Upper lobe of left lung (tissue), 6 donors: ENCODE results near the gene FXYD6. TPM values are rescaled to one million over a fixed set of nuclear protein-coding genes. Genes with fewer than 3 reads are reported as not detected.
A peak's percentile ranks its signal among the peaks of the same experiment; 100 is the strongest.

Source experiments
- ATAC-seq, 2 donors: fragments of 200-7000 bp; cut with Tn5 transposase; one replicate each; pipeline ENCODE4 v1.9.1; 2022; ENCODE audit warnings: mild to moderate bottlenecking in 2 of 2, moderate library complexity in 2 of 2; ENCODE audit not compliant: low FRiP score in 2 of 2
- DNase-seq, 2 donors: peaks; one replicate each; pipeline ENCODE4 v3.0.0-alpha.2; 2019 to 2020
- H3K27ac ChIP-seq, 4 donors: fragments of 200-600 bp; sonication (generic); one replicate each; pipeline ENCODE4 v1.5.1; 2016 to 2019
- H3K27me3 ChIP-seq, 4 donors: fragments of 200-600 bp; sonication (generic); one replicate each; pipeline ENCODE4 v1.5.1; 2017 to 2019
- H3K36me3 ChIP-seq, 4 donors: fragments of 200-600 bp; sonication (generic); one replicate each; pipeline ENCODE4 v1.5.1; 2016 to 2019
- H3K4me1 ChIP-seq, 4 donors: fragments of 200-600 bp; sonication (generic); one replicate each; pipeline ENCODE4 v1.5.1; 2018 to 2019
- H3K4me3 ChIP-seq, 4 donors: fragments of 200-600 bp; sonication (generic); one replicate each; pipeline ENCODE4 v1.5.1; 2017 to 2019; ENCODE audit warnings: mild to moderate bottlenecking in 2 of 4, moderate library complexity in 1 of 4
- H3K9me3 ChIP-seq, 4 donors: fragments of 200-600 bp; sonication (generic); one replicate each; pipeline ENCODE4 v1.5.1; 2018 to 2019
- CTCF ChIP-seq, 6 experiments: fragments of 450-650 bp in 4 of 6; fragments of 200-600 bp in 2 of 6; sonication (generic) in 2 of 6; IDR thresholded peaks; one replicate each; pipeline ENCODE4 v1.5.1; 2016 to 2019; ENCODE audit warnings: antibody characterized with exemption in 6 of 6
- EP300 ChIP-seq, 4 donors: sonication (generic); formaldehyde crosslinking; IDR thresholded peaks; one replicate each; pipeline ENCODE4 v1.5.1; 2017; ENCODE audit warnings: antibody characterized with exemption in 4 of 4, control low read depth in 2 of 4
- POLR2A ChIP-seq, 4 donors: fragments of 450-650 bp; IDR thresholded peaks; one replicate each; pipeline ENCODE4 v1.5.1; 2016 to 2017; ENCODE audit warnings: antibody characterized with exemption in 4 of 4, mild to moderate bottlenecking in 2 of 4
- POLR2AphosphoS5 ChIP-seq, 2 donors: sonication (generic); formaldehyde crosslinking; IDR thresholded peaks; one replicate each; pipeline ENCODE4 v1.5.1; 2017; ENCODE audit warnings: antibody characterized with exemption in 2 of 2
- WGBS, 2 donors: methylation state at CpG; one replicate each; pipeline ENCODE4 v1.1.5; 2017 to 2018; 5-methylcytosine and 5-hydroxymethylcytosine counted together
- total RNA-seq, 6 donors: library from RNA; depleted of rRNA in 4 of 6; stranded (reverse); fragments of >200 nt in 4 of 6; gene quantifications; one replicate each; pipeline versions ENCODE4 v1.1.0 to v1.2.1, GENCODE V29; 2016 to 2021
- donor health status: DM: no; HTN: no; CAD: no; lungs with moderate emphysema.
- donor health status: DM: no; HTN: yes; CAD: no; lungs with severe emphysema.

Gene FXYD6
- total RNA-seq, 6 donors from 2014 or later = 16.2 to 61.4 (median 33.8) TPM

- H3K36me3 ChIP-seq = peaks cover 0 to 2% (median 0%) of the 10 kb centered on the region in 4 donors
- ATAC-seq (no peak), DNase-seq (peak; percentile 19 to 44)
- WGBS, 2 donors = 86 to 93% methylated on average over 14 to 16 of the region's 17 CpGs
- no peak overlapping the region for H3K27ac ChIP-seq
- H3K27me3 ChIP-seq = no peaks in the 10 kb centered on the region
- no peak overlapping the region for H3K4me3 ChIP-seq
- H3K9me3 ChIP-seq = no peaks in the 10 kb centered on the region
- TF ChIP-seq POLR2AphosphoS5 (IDR thresholded peaks at IDR 0.05) (no peak), POLR2A (IDR thresholded peaks at IDR 0.05) (no peak), EP300 (IDR thresholded peaks at IDR 0.05) (no peak), CTCF (IDR thresholded peaks at IDR 0.05) (no peak)
- peaks cover 3 to 11% (median 5%) of the 10 kb centered on the region in 4 donors for H3K4me1 ChIP-seq
Measured at GRCh38 chr11:117908109-117908895, 31.8 kb upstream of the FXYD6 start.

GRCh38 chr11:117907276-117908108 lies 31.0 kb upstream of the FXYD6 start:
- H3K27ac ChIP-seq = no peak overlapping the region
- DNase-seq (peak; percentile 72 to 95), ATAC-seq (peak; percentile 86 to 98)
- peak in 1 of 2 donors; percentile 60 for TF ChIP-seq POLR2AphosphoS5 (IDR thresholded peaks at IDR 0.05)
- peak in 1 of 4 donors; percentile 38 for TF ChIP-seq POLR2A (IDR thresholded peaks at IDR 0.05)
- TF ChIP-seq CTCF (IDR thresholded peaks at IDR 0.05) = no peak
- no peak for TF ChIP-seq EP300 (IDR thresholded peaks at IDR 0.05)
- no peaks in the 10 kb centered on the region for H3K27me3 ChIP-seq
- H3K9me3 ChIP-seq = no peaks in the 10 kb centered on the region
- peaks cover 0 to 2% (median 0%) of the 10 kb centered on the region in 4 donors for H3K36me3 ChIP-seq
- peaks cover 3 to 11% (median 5%) of the 10 kb centered on the region in 4 donors for H3K4me1 ChIP-seq
- WGBS, 2 donors = 45 to 52% methylated on average over 24 of the region's 24 CpGs
- no peak overlapping the region for H3K4me3 ChIP-seq

GRCh38 chr11:117906710-117907109 lies 30.3 kb upstream of the FXYD6 start:
- Histone ChIP-seq H3K36me3 (peaks cover 0 to 2% (median 0%) of the 10 kb centered on the region in 4 donors), H3K9me3 (no peaks in the 10 kb centered on the region), H3K27ac (no peak overlapping the region), H3K4me1 (peaks cover 3 to 11% (median 5%) of the 10 kb centered on the region in 4 donors), H3K27me3 (no peaks in the 10 kb centered on the region), H3K4me3 (no peak overlapping the region)
- WGBS, 2 donors = 87% methylated on average over 4 of the region's 4 CpGs
- ATAC-seq = no peak
- TF ChIP-seq POLR2A (IDR thresholded peaks at IDR 0.05) (no peak), POLR2AphosphoS5 (IDR thresholded peaks at IDR 0.05) (no peak), EP300 (IDR thresholded peaks at IDR 0.05) (no peak)
- no peak for DNase-seq

- H3K36me3 ChIP-seq = peaks cover 0 to 2% (median 0%) of the 10 kb centered on the region in 4 donors
- TF ChIP-seq POLR2A (IDR thresholded peaks at IDR 0.05) (no peak), POLR2AphosphoS5 (IDR thresholded peaks at IDR 0.05) (no peak), EP300 (IDR thresholded peaks at IDR 0.05) (no peak), CTCF (IDR thresholded peaks at IDR 0.05) (no peak)
- ATAC-seq (no peak), DNase-seq (no peak)
- H3K4me1 ChIP-seq = peaks cover 3 to 11% (median 5%) of the 10 kb centered on the region in 4 donors
- H3K4me3 ChIP-seq = no peak overlapping the region
- no peak overlapping the region for H3K27ac ChIP-seq
- H3K27me3 ChIP-seq = no peaks in the 10 kb centered on the region
- 93 to 97% methylated on average over 2 of the region's 2 CpGs for WGBS, 2 donors
- H3K9me3 ChIP-seq = no peaks in the 10 kb centered on the region
Measured at GRCh38 chr11:117906126-117906525, 29.7 kb upstream of the FXYD6 start.

GRCh38 chr11:117905524-117905923 lies 29.1 kb upstream of the FXYD6 start:
- Histone ChIP-seq H3K27me3 (no peaks in the 10 kb centered on the region), H3K36me3 (no peaks in the 10 kb centered on the region), H3K9me3 (no peaks in the 10 kb centered on the region), H3K4me3 (no peak overlapping the region), H3K27ac (no peak overlapping the region), H3K4me1 (peaks cover 3 to 11% (median 5%) of the 10 kb centered on the region in 4 donors)
- TF ChIP-seq CTCF (IDR thresholded peaks at IDR 0.05) = no peak
- no peak for TF ChIP-seq POLR2A (IDR thresholded peaks at IDR 0.05)
- no peak for TF ChIP-seq POLR2AphosphoS5 (IDR thresholded peaks at IDR 0.05)
- 82 to 86% methylated on average over 3 to 4 of the region's 4 CpGs for WGBS, 2 donors
- DNase-seq (no peak), ATAC-seq (no peak)
